ENCODE data around the gene S100A7. TPM values are rescaled to one million over a fixed set of nuclear protein-coding genes. Genes with fewer than 3 reads are reported as not detected.
A peak's percentile ranks its signal among the peaks of the same experiment; 100 is the strongest.

The S100A7 gene
- not detected in 2 replicates for polyA plus RNA-seq
- not detected in 2 replicates for polyA minus RNA-seq

DNA sequence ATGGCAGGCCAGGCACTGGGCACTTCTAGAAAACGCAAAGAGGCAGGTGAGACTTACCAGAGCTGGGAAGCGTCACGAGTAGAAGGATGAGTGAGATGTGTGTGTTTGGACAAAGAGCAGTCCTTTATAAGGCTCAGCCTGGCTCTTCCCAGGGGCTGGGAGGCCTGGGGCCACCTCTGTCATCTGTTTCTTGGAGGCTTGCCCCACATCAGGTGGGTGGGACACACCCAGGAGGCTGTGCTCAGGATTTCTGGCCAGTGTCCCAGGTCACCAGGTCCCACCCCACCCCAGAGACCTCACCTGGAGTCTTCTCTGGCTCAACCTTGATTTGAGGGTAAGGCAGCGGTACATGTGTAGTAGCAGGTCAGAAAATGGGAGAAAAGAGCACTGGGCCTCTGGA, at the start of gene S100A7:
Gene S100A7 (minus strand): TSS at position 101 of the 400 bp plus-strand sequence. CDS start 1,638 bp downstream, outside the sequence.
- H3F3A ChIP-seq (ENCODE audit: insufficient read depth, low read length, poor library complexity, severe bottlenecking), result no peaks in the 10 kb centered on the region
- H3K4me3 ChIP-seq (ENCODE audit: low read length), result no peak within 1 kb of the TSS
- TF ChIP-seq, protein P1, sequence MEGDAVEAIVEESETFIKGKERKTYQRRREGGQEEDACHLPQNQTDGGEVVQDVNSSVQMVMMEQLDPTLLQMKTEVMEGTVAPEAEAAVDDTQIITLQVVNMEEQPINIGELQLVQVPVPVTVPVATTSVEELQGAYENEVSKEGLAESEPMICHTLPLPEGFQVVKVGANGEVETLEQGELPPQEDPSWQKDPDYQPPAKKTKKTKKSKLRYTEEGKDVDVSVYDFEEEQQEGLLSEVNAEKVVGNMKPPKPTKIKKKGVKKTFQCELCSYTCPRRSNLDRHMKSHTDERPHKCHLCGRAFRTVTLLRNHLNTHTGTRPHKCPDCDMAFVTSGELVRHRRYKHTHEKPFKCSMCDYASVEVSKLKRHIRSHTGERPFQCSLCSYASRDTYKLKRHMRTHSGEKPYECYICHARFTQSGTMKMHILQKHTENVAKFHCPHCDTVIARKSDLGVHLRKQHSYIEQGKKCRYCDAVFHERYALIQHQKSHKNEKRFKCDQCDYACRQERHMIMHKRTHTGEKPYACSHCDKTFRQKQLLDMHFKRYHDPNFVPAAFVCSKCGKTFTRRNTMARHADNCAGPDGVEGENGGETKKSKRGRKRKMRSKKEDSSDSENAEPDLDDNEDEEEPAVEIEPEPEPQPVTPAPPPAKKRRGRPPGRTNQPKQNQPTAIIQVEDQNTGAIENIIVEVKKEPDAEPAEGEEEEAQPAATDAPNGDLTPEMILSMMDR (IDR thresholded peaks at IDR 0.05; ENCODE audit: poor library complexity, severe bottlenecking), result no peak
- TF ChIP-seq SMC3 (conservative IDR thresholded peaks at IDR 0.05; ENCODE audit: poor library complexity) (no peak), TAF1 (IDR thresholded peaks at IDR 0.05; ENCODE audit: low read depth) (no peak), EP300 (conservative IDR thresholded peaks at IDR 0.05; ENCODE audit: poor library complexity, severe bottlenecking) (no peak), POLR2AphosphoS5 (IDR thresholded peaks at IDR 0.05) (no peak), EZH2 (IDR thresholded peaks at IDR 0.05; ENCODE audit: borderline replicate concordance, insufficient read depth, low read length, poor library complexity, severe bottlenecking) (no peak), RAD21 (conservative IDR thresholded peaks at IDR 0.05) (no peak), MXI1 (conservative IDR thresholded peaks at IDR 0.05; ENCODE audit: poor library complexity, severe bottlenecking) (no peak)
- TF ChIP-seq, protein P2, sequence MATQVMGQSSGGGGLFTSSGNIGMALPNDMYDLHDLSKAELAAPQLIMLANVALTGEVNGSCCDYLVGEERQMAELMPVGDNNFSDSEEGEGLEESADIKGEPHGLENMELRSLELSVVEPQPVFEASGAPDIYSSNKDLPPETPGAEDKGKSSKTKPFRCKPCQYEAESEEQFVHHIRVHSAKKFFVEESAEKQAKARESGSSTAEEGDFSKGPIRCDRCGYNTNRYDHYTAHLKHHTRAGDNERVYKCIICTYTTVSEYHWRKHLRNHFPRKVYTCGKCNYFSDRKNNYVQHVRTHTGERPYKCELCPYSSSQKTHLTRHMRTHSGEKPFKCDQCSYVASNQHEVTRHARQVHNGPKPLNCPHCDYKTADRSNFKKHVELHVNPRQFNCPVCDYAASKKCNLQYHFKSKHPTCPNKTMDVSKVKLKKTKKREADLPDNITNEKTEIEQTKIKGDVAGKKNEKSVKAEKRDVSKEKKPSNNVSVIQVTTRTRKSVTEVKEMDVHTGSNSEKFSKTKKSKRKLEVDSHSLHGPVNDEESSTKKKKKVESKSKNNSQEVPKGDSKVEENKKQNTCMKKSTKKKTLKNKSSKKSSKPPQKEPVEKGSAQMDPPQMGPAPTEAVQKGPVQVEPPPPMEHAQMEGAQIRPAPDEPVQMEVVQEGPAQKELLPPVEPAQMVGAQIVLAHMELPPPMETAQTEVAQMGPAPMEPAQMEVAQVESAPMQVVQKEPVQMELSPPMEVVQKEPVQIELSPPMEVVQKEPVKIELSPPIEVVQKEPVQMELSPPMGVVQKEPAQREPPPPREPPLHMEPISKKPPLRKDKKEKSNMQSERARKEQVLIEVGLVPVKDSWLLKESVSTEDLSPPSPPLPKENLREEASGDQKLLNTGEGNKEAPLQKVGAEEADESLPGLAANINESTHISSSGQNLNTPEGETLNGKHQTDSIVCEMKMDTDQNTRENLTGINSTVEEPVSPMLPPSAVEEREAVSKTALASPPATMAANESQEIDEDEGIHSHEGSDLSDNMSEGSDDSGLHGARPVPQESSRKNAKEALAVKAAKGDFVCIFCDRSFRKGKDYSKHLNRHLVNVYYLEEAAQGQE (IDR thresholded peaks at IDR 0.05; ENCODE audit: borderline replicate concordance), result no peak

DNA sequence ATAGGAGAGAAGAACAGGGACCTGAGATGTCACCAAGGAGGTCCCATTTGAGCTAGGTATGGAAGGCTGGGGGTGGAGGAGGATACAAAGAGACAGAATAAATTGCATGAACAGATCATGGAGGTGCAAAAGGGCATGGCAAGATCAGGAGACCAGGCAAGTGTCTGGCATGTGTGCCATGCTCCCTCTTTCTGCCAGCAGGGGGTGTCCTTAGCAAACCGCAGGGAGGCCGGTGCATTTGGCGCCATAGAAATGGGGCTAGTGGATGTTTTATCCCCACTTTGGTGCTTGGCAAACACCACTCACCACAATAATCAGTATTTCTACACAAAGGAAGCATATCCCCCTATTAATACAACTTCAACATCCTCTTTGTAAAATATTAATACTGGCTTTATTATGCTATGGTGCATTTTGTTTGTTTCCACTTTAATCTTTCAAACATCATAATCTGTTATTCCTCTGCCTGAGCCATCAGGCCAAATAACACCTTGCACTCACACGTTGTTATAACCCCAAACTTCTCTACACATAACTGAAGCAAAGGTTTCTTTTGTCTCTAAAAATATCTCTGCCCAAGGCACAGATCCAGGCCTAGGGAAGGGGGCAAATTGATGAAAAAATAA, 49.4 kb upstream of the S100A7 start:
- no peak overlapping the region for H3K4me2 ChIP-seq (ENCODE audit: low read length)
- no peaks in the 10 kb centered on the region for H3F3A ChIP-seq (ENCODE audit: insufficient read depth, low read length, poor library complexity, severe bottlenecking)
- H4K20me1 ChIP-seq (ENCODE audit: insufficient read depth), result no peaks in the 10 kb centered on the region
- H2AFZ ChIP-seq (ENCODE audit: low read depth, low read length), result no peak overlapping the region
- H3K27me3 ChIP-seq (ENCODE audit: insufficient read depth, low read depth, low read length), result no peaks in the 10 kb centered on the region
- TF ChIP-seq, protein P1 (IDR thresholded peaks at IDR 0.05; ENCODE audit: poor library complexity, severe bottlenecking), result peak; percentile 35
- TF ChIP-seq SMC3 (conservative IDR thresholded peaks at IDR 0.05; ENCODE audit: poor library complexity), result no peak
- no peak overlapping the region for H3K27ac ChIP-seq (ENCODE audit: low read length)
- H3K4me3 ChIP-seq (ENCODE audit: low read length), result no peak overlapping the region
- no peaks in the 10 kb centered on the region for H3K9me2 ChIP-seq (ENCODE audit: insufficient read depth, low read length)
- no peaks in the 10 kb centered on the region for H3K36me3 ChIP-seq (ENCODE audit: insufficient read depth, low read length)
- H3K9ac ChIP-seq (ENCODE audit: low read length), result no peak overlapping the region
- H3K9me3 ChIP-seq (ENCODE audit: low read length), result no peaks in the 10 kb centered on the region
- no peaks in the 10 kb centered on the region for H3K79me2 ChIP-seq (replicated peaks; ENCODE audit: insufficient read depth, low read length)

More for the DNA sequence above, at the start of gene S100A7:
- Histone ChIP-seq H3K27ac (ENCODE audit: low read length) (no peak within 1 kb of the TSS), H3K9me3 (ENCODE audit: low read length) (no peaks in the 10 kb centered on the region), H4K20me1 (ENCODE audit: insufficient read depth) (no peaks in the 10 kb centered on the region), H3K9ac (ENCODE audit: low read length) (no peak within 1 kb of the TSS), H3K9me2 (ENCODE audit: insufficient read depth, low read length) (no peaks in the 10 kb centered on the region), H2AFZ (ENCODE audit: low read depth, low read length) (no peak within 1 kb of the TSS), H3K36me3 (ENCODE audit: insufficient read depth, low read length) (no peaks in the 10 kb centered on the region), H3K79me2 (replicated peaks; ENCODE audit: insufficient read depth, low read length) (no peaks in the 10 kb centered on the region), H3K4me2 (ENCODE audit: low read length) (no peak within 1 kb of the TSS), H3K27me3 (ENCODE audit: insufficient read depth, low read depth, low read length) (no peaks in the 10 kb centered on the region)

Data from neural cell (in vitro differentiated cells).